H1 (cell line): ENCODE measurements around the gene PCDHB5. TPM values are rescaled to one million over a fixed set of nuclear protein-coding genes. Genes with fewer than 3 reads are reported as not detected.

Source experiments
- CTCF ChIA-PET: fragments of 300-600 bp; sonication (Branson Sonifier 250); formaldehyde crosslinking; loops from one replicate; lab custom pipeline; 2021; ENCODE audit not compliant: partially characterized antibody; lab: Charles Lee
- POLR2A ChIA-PET: fragments of 300-600 bp; sonication (Branson Sonifier 250); formaldehyde crosslinking; loops from one replicate; lab custom pipeline; 2021; ENCODE audit warnings: inconsistent platforms; ENCODE audit not compliant: partially characterized antibody; lab: Charles Lee
- DNase-seq, 2 experiments: peaks; one replicate each; pipeline versions ENCODE4 v3.0.0 to v3.0.0-alpha.2; 2010 to 2022; ENCODE audit warnings: low spot score in 2 of 2, low read depth in 1 of 2, mixed read lengths in 1 of 2
- FAIRE-seq: peaks from 2 replicates; lab custom pipeline; 2011; peaks lifted over from hg19 to GRCh38; lab: Jason Lieb, UNC
- H2AFZ ChIP-seq: 2 replicates; pipeline ENCODE4 v1.8.1; 2012; ENCODE audit warnings: low read length, inconsistent platforms
- H2AK5ac ChIP-seq: 2 replicates; pipeline ENCODE4 v1.6.1; 2013; ENCODE audit warnings: low read depth, low read length
- H2BK120ac ChIP-seq: replicated peaks from 2 replicates; pipeline ENCODE3; 2013; ENCODE audit warnings: low read depth, low read length, inconsistent platforms
- H2BK12ac ChIP-seq: 2 replicates; pipeline ENCODE4 v1.6.1; 2013; ENCODE audit warnings: low read depth, low read length
- H2BK15ac ChIP-seq: 2 replicates; pipeline ENCODE4 v1.6.1; 2013; ENCODE audit warnings: low read length
- H2BK20ac ChIP-seq: 2 replicates; pipeline ENCODE4 v1.6.1; 2013; ENCODE audit warnings: low read length
- H2BK5ac ChIP-seq: 2 replicates; pipeline ENCODE4 v1.6.1; 2013; ENCODE audit warnings: low read depth, low read length
- H3K14ac ChIP-seq: 2 replicates; pipeline ENCODE4 v1.6.1; 2013; ENCODE audit warnings: inconsistent platforms; ENCODE audit not compliant: insufficient read length
- H3K18ac ChIP-seq: 2 replicates; pipeline ENCODE4 v1.6.1; 2013; ENCODE audit warnings: low read length; ENCODE audit errors: extremely low read depth
- H3K23ac ChIP-seq: 2 replicates; pipeline ENCODE4 v1.6.1; 2013; ENCODE audit warnings: inconsistent platforms; ENCODE audit not compliant: insufficient read length
- H3K23me2 ChIP-seq: 2 replicates; pipeline ENCODE4 v1.6.1; 2013; ENCODE audit warnings: low read depth, low read length
- H3K27ac ChIP-seq: 2 replicates; pipeline ENCODE4 v1.6.1; 2011; ENCODE audit warnings: low read depth, low read length, inconsistent platforms
- H3K27me3 ChIP-seq, 4 experiments: replicated peaks in 1 of 4; 1 replicate in 1 of 4; 2 replicates in 3 of 4; pipeline versions ENCODE4 v1.6.1 to v1.8.1; 2011 to 2013; ENCODE audit warnings: low read length in 3 of 4, mild to moderate bottlenecking in 3 of 4, inconsistent platforms in 2 of 4, mixed read lengths in 2 of 4, moderate library complexity in 1 of 4; ENCODE audit not compliant: control insufficient read depth in 3 of 4, insufficient read depth in 3 of 4; ENCODE audit errors: extremely low read depth in 1 of 4
- H3K36me3 ChIP-seq, 4 experiments: 2 replicates each; pipeline versions ENCODE4 v1.6.1 to v1.8.1; 2011 to 2013; ENCODE audit warnings: mild to moderate bottlenecking in 4 of 4, low read length in 3 of 4, moderate library complexity in 2 of 4, control low read depth in 1 of 4, inconsistent platforms in 1 of 4; ENCODE audit not compliant: insufficient read depth in 4 of 4, control insufficient read depth in 2 of 4
- H3K4ac ChIP-seq: replicated peaks from 2 replicates; pipeline ENCODE3; 2013; ENCODE audit warnings: low read length, low read depth, mixed read lengths, inconsistent platforms; ENCODE audit not compliant: insufficient read length
- H3K4me1 ChIP-seq, 4 experiments: replicated peaks in 1 of 4; 1 replicate in 1 of 4; 2 replicates in 3 of 4; pipeline versions ENCODE4 v1.6.1 to v1.8.1; 2011 to 2013; ENCODE audit warnings: low read length in 3 of 4, inconsistent platforms in 2 of 4, mixed read lengths in 1 of 4; ENCODE audit not compliant: insufficient read depth in 4 of 4, control insufficient read depth in 3 of 4
- H3K4me2 ChIP-seq, 2 experiments: 2 replicates each; pipeline versions ENCODE4 v1.6.1 to v1.8.1; 2011 to 2013; ENCODE audit warnings: low read depth in 2 of 2, low read length in 2 of 2, control low read depth in 1 of 2, inconsistent platforms in 1 of 2, mild to moderate bottlenecking in 1 of 2; ENCODE audit not compliant: insufficient read depth in 1 of 2
- H3K4me3 ChIP-seq, 4 experiments: fragments of 200-600, 300-600 bp in 1 of 4; sonication (generic), shearing (Covaris generic), sonication (Bioruptor Twin) in 1 of 4; 2 replicates each; pipeline versions ENCODE4 v1.5.1 to v1.8.1; 2011 to 2016; ENCODE audit warnings: low read length in 4 of 4, low read depth in 3 of 4, control low read depth in 2 of 4, inconsistent platforms in 2 of 4, mild to moderate bottlenecking in 2 of 4, mixed read lengths in 1 of 4, moderate library complexity in 1 of 4; ENCODE audit not compliant: insufficient read depth in 2 of 4; ENCODE audit errors: extremely low read depth in 1 of 4
- H3K56ac ChIP-seq: replicated peaks from 2 replicates; pipeline ENCODE3; 2013; ENCODE audit warnings: low read depth, mild to moderate bottlenecking, mixed read lengths, low read length, inconsistent platforms; ENCODE audit not compliant: insufficient read length
- H3K79me1 ChIP-seq: 2 replicates; pipeline ENCODE4 v1.6.1; 2013; ENCODE audit warnings: low read depth, low read length, control low read depth
- H3K79me2 ChIP-seq, 2 experiments: 2 replicates each; pipeline versions ENCODE4 v1.6.1 to v1.8.1; 2012 to 2013; ENCODE audit warnings: low read length in 2 of 2, mild to moderate bottlenecking in 2 of 2, inconsistent platforms in 1 of 2; ENCODE audit not compliant: insufficient read depth in 2 of 2, control insufficient read depth in 1 of 2
- H3K9ac ChIP-seq, 4 experiments: replicated peaks in 1 of 4; 1 replicate in 1 of 4; 2 replicates in 3 of 4; pipeline versions ENCODE4 v1.6.1 to v1.8.1; 2011 to 2013; ENCODE audit warnings: low read depth in 3 of 4, low read length in 3 of 4, control low read depth in 2 of 4, mild to moderate bottlenecking in 2 of 4, moderate library complexity in 2 of 4, inconsistent platforms in 1 of 4; ENCODE audit errors: extremely low read depth in 1 of 4
- H3K9me3 ChIP-seq, 2 experiments: 2 replicates each; pipeline versions ENCODE4 v1.6.1 to v1.8.1; 2012 to 2013; ENCODE audit warnings: mild to moderate bottlenecking in 2 of 2, moderate library complexity in 2 of 2, control low read depth in 1 of 2, inconsistent platforms in 1 of 2, low read depth in 1 of 2, low read length in 1 of 2, mixed read lengths in 1 of 2; ENCODE audit not compliant: insufficient read depth in 2 of 2
- H4K20me1 ChIP-seq, 2 experiments: replicated peaks in 1 of 2; 2 replicates each; pipeline versions ENCODE3 to v1.8.1; 2011 to 2013; ENCODE audit warnings: inconsistent platforms in 2 of 2, low read length in 2 of 2, mild to moderate bottlenecking in 1 of 2; ENCODE audit not compliant: insufficient read depth in 2 of 2, control insufficient read depth in 1 of 2
- H4K5ac ChIP-seq: 2 replicates; pipeline ENCODE4 v1.6.1; 2013; ENCODE audit warnings: low read length, low read depth, mixed read lengths, inconsistent platforms; ENCODE audit not compliant: insufficient read length
- H4K8ac ChIP-seq: 2 replicates; pipeline ENCODE4 v1.8.0; 2013; ENCODE audit warnings: mild to moderate bottlenecking, moderate library complexity, low read length, inconsistent platforms; ENCODE audit not compliant: insufficient read depth; ENCODE audit errors: extremely low read depth
- H4K91ac ChIP-seq: replicated peaks from 2 replicates; pipeline ENCODE3; 2013; ENCODE audit warnings: low read length, mixed read lengths, inconsistent platforms; ENCODE audit not compliant: insufficient read length
- CTCF ChIP-seq, 3 experiments: IDR thresholded peaks; 1 replicate in 2 of 3; 2 replicates in 1 of 3; pipeline versions ENCODE4 v1.5.1 to v1.6.1; 2011; ENCODE audit warnings: low read length in 3 of 3, mild to moderate bottlenecking in 3 of 3, inconsistent platforms in 2 of 3, low read depth in 1 of 3, moderate library complexity in 1 of 3; ENCODE audit not compliant: insufficient read depth in 1 of 3; ENCODE audit errors: control extremely low read depth in 1 of 3
- EZH2 ChIP-seq: fragments of 200-600 bp; sonication (generic); IDR thresholded peaks from 2 replicates; pipeline ENCODE4 v1.7.1; 2012; ENCODE audit warnings: low read depth, mild to moderate bottlenecking, moderate library complexity, low read length, inconsistent platforms; ENCODE audit not compliant: severe bottlenecking
- RAD21 ChIP-seq, 2 experiments: IDR thresholded peaks in 1 of 2; conservative IDR thresholded peaks in 1 of 2; 2 replicates each; pipeline ENCODE4 v1.6.1; 2011; ENCODE audit warnings: low read depth in 2 of 2, low read length in 2 of 2, improper control_type of control experiment in 1 of 2, inconsistent platforms in 1 of 2, mild to moderate bottlenecking in 1 of 2, moderate library complexity in 1 of 2
- YY1 ChIP-seq: IDR thresholded peaks from 2 replicates; pipeline ENCODE4 v1.6.1; 2011; ENCODE audit warnings: low read depth, mild to moderate bottlenecking, low read length
- WGBS, 2 experiments: shearing (Covaris generic) in 1 of 2; methylation state at CpG; one replicate each; pipeline versions ENCODE4 v1.1.6 to v1.1.7; 2013 to 2015; ENCODE audit warnings: low lambda C conversion rate in 2 of 2, mixed read lengths in 2 of 2, inconsistent platforms in 1 of 2, low coverage in 1 of 2, missing lambda C conversion rate in 1 of 2; ENCODE audit not compliant: insufficient replicate concordance in 2 of 2, insufficient coverage in 1 of 2, insufficient read length in 1 of 2; ENCODE audit errors: extremely low coverage in 1 of 2, missing lambda C conversion rate in 1 of 2; 5-methylcytosine and 5-hydroxymethylcytosine counted together
- polyA plus RNA-seq, 7 experiments: library from polyadenylated mRNA; depleted of rRNA in 3 of 7; stranded (reverse) in 5 of 7; unstranded in 2 of 7; fragments of >200 nt in 5 of 7; fragments of 200-250 nt in 2 of 7; gene quantifications; 1 replicate in 5 of 7; 2 replicates in 1 of 7; 4 replicates in 1 of 7; pipeline versions ENCODE4 v1.2.1 to v1.2.3, GENCODE V29; 2011 to 2013; ENCODE audit warnings: missing spikeins in 2 of 7, mixed read lengths in 2 of 7
- total RNA-seq: library from RNA; stranded (reverse); fragmentation: NEBNext Ultra II Directional; extraction: Animal tissue kit (Norgen Biotek cat#: 25700); gene quantifications from 2 replicates; pipeline ENCODE4 v1.2.1, GENCODE V29; 2021

Gene PCDHB5
- total and polyA plus RNA-seq, 2 of the 8 experiments (the other 6 are each of a cell fraction or from before 2014, with no cell fraction given) = 2.4 to 8.2 TPM

GRCh38 chr5:141172381-141173204 is 37.6 kb downstream of the PCDHB5 start, which contains the start of gene PCDHB7:
Gene PCDHB7, plus strand, starts transcription at chr5:141172644. Its CDS starts 192 bp downstream, at chr5:141172836.
- no peak within 1 kb of the TSS for H3K23ac ChIP-seq
- no peak within 1 kb of the TSS for H3K27ac ChIP-seq
- no peak within 1 kb of the TSS for H3K56ac ChIP-seq
- no peak within 1 kb of the TSS for H3K4me3 ChIP-seq
- DNase-seq (no peak), FAIRE-seq (peak; percentile 76)
- H2BK20ac ChIP-seq = no peak within 1 kb of the TSS
- no peaks in the 10 kb centered on the region for H4K20me1 ChIP-seq
- H3K9ac ChIP-seq = no peak within 1 kb of the TSS
- peaks cover 0 to 15% of the 10 kb centered on the region in 2 experiments; a peak in 1 of 4 replicates for H3K9me3 ChIP-seq
- H3K23me2 ChIP-seq = no peaks in the 10 kb centered on the region
- whole genome bisulfite sequencing, 2 experiments = 65% methylated on average over 20 of the region's 20 CpGs; no CpG with 5 or more reads in 1 of the 2 experiments
- no peak within 1 kb of the TSS for H2BK120ac ChIP-seq
- no peak within 1 kb of the TSS for H2BK15ac ChIP-seq
- ChIA-PET CTCF (interaction anchor here (0.6 to 4.2 kb wide), 14 partner anchors 10 to 395 kb away, joined by 3 to 29 read pairs (median 4); partner anchors contain the start of genes PCDHB14, PCDHB16, PCDHB2 and PCDHB5), POLR2A (no interaction called here)
- no peak within 1 kb of the TSS for H3K4me2 ChIP-seq
- H2BK12ac ChIP-seq = no peak within 1 kb of the TSS
- no peak within 1 kb of the TSS for H2AK5ac ChIP-seq
- H3K4me1 ChIP-seq = no peaks in the 10 kb centered on the region
- H2AFZ ChIP-seq = peak within 1 kb of the TSS; percentile 76; the same call in 1 of the 2 replicates
- H4K8ac ChIP-seq = no peak within 1 kb of the TSS
- H4K91ac ChIP-seq = no peak within 1 kb of the TSS
- no peak within 1 kb of the TSS for H3K4ac ChIP-seq
- TF ChIP-seq RAD21 (IDR thresholded peaks at IDR 0.05 in 1 of 2, conservative IDR thresholded peaks at IDR 0.05 in 1 of 2; ENCODE audit: low read depth in 2 of 2, low read length in 2 of 2) (peak; percentile 69 to 71), CTCF (IDR thresholded peaks at IDR 0.05; ENCODE audit: control extremely low read depth in 1 of 3, insufficient read depth in 1 of 3, low read depth in 1 of 3, low read length in 3 of 3) (peak in 2 of 3 experiments; percentile 60 to 70; a peak in 3 of 4 replicates), YY1 (peak; percentile 88), EZH2 (no peak)
- no peaks in the 10 kb centered on the region for H3K36me3 ChIP-seq
- H2BK5ac ChIP-seq = no peak within 1 kb of the TSS
- H3K18ac ChIP-seq = no peak within 1 kb of the TSS
- no peaks in the 10 kb centered on the region for H3K79me2 ChIP-seq
- no peak within 1 kb of the TSS for H3K14ac ChIP-seq
- H4K5ac ChIP-seq = no peak within 1 kb of the TSS
- H3K79me1 ChIP-seq = no peaks in the 10 kb centered on the region
- H3K27me3 ChIP-seq = no peaks in the 10 kb centered on the region
